PC-3 (cell line): Measurements from ENCODE around the gene RFPL1. TPM values are rescaled to one million over a fixed set of nuclear protein-coding genes. Genes with fewer than 3 reads are reported as not detected.

Experiments used
- ATAC-seq: fragments of 200-7000 bp; cut with Tn5 transposase; 2 replicates; pipeline ENCODE4 v1.9.1; 2020; ENCODE audit warnings: mild to moderate bottlenecking, moderate library complexity
- BruUV-seq: library from RNA; stranded (reverse); fragments of 400-500 nt; replicated peaks from 2 replicates; lab custom pipeline; 2021; lab: Mats Ljungman, UMichigan
- CTCF ChIA-PET: fragments of 300-600 bp; sonication (Branson Sonifier 250); formaldehyde crosslinking; loops from one replicate; lab custom pipeline; 2022; ENCODE audit warnings: antibody characterized with exemption; lab: Charles Lee
- POLR2A ChIA-PET: fragments of 300-600 bp; sonication (Branson Sonifier 250); formaldehyde crosslinking; loops from one replicate; lab custom pipeline; 2022; ENCODE audit warnings: antibody characterized with exemption; ENCODE audit not compliant: unreplicated experiment; lab: Charles Lee
- DNase-seq: peaks from one replicate; pipeline ENCODE4 v3.0.0-alpha.2; 2015
- H2AFZ ChIP-seq: fragments of 300-600 bp; sonication (generic); 2 replicates; pipeline ENCODE4 v1.6.0; 2016; ENCODE audit warnings: antibody characterized with exemption, low read length
- H3F3A ChIP-seq: fragments of 300-600 bp; sonication (generic); one replicate; pipeline ENCODE4 v1.6.0; 2017; ENCODE audit warnings: antibody characterized with exemption, low read length, control low read depth, mild to moderate bottlenecking; ENCODE audit not compliant: unreplicated experiment
- H3K27ac ChIP-seq: fragments of 300-600 bp; sonication (generic); 2 replicates; pipeline ENCODE4 v1.5.1; 2016; ENCODE audit warnings: mild to moderate bottlenecking, low read length
- H3K27me3 ChIP-seq: fragments of 300-600 bp; sonication (generic); 2 replicates; pipeline ENCODE4 v1.6.1; 2016; ENCODE audit warnings: low read length, mixed read lengths
- H3K36me3 ChIP-seq: fragments of 300-600 bp; sonication (generic); 2 replicates; pipeline ENCODE4 v1.6.1; 2016; ENCODE audit warnings: low read depth, mixed run types, low read length, mixed read lengths
- H3K4me1 ChIP-seq: fragments of 300-600 bp; sonication (generic); 2 replicates; pipeline ENCODE4 v1.5.1; 2016; ENCODE audit warnings: low read length; ENCODE audit not compliant: insufficient read depth
- H3K4me2 ChIP-seq: fragments of 300-600 bp; sonication (generic); 2 replicates; pipeline ENCODE4 v1.6.0; 2016; ENCODE audit warnings: low read length
- H3K4me3 ChIP-seq: fragments of 300-600 bp; sonication (generic); 2 replicates; pipeline ENCODE4 v1.5.1; 2016; ENCODE audit warnings: mild to moderate bottlenecking, low read length, mixed read lengths
- H3K79me2 ChIP-seq: fragments of 300-600 bp; sonication (generic); 2 replicates; pipeline ENCODE4 v1.6.1; 2017; ENCODE audit warnings: low read length, mixed read lengths
- H3K9ac ChIP-seq: fragments of 300-600 bp; sonication (generic); 2 replicates; pipeline ENCODE4 v1.6.0; 2016; ENCODE audit warnings: mild to moderate bottlenecking, low read length
- H3K9me2 ChIP-seq: fragments of 300-600 bp; sonication (generic); replicated peaks from 2 replicates; pipeline ENCODE4 v1.6.1; 2016; ENCODE audit warnings: mixed run types, low read length, mixed read lengths
- H3K9me3 ChIP-seq: fragments of 300-600 bp; sonication (generic); 2 replicates; pipeline ENCODE4 v1.6.1; 2016; ENCODE audit warnings: low read length, mixed read lengths
- H4K20me1 ChIP-seq: fragments of 300-600 bp; sonication (generic); 2 replicates; pipeline ENCODE4 v1.6.1; 2016; ENCODE audit warnings: low read length, mixed read lengths
- EZH2 ChIP-seq: fragments of 300-600 bp; sonication (generic); IDR thresholded peaks from one replicate; pipeline ENCODE4 v1.6.1; 2017; ENCODE audit warnings: antibody characterized with exemption, mild to moderate bottlenecking, low read length; ENCODE audit not compliant: unreplicated experiment
- EZH2phosphoT487 ChIP-seq: fragments of 300-600 bp; sonication (generic); IDR thresholded peaks from 2 replicates; pipeline ENCODE4 v1.6.1; 2018; ENCODE audit warnings: mild to moderate bottlenecking, antibody characterized with exemption, low read length, borderline replicate concordance
- intact Hi-C: fragments of 100-400 bp; cut with micrococcal nuclease; formaldehyde crosslinking; loops from 2 replicates; pipeline ENCODE4 v1.9.0; 2023
- total RNA-seq: library from RNA; depleted of rRNA; stranded (reverse); fragments of >200 nt; gene quantifications from 2 replicates; pipeline ENCODE4 v1.2.3, GENCODE V29; 2014
- TF ChIP-seq, protein P1 (sequence below): fragments of 300-600 bp; sonication (generic); conservative IDR thresholded peaks from 2 replicates; pipeline ENCODE4 v1.5.1; 2017; ENCODE audit warnings: antibody characterized with exemption, low read depth, mild to moderate bottlenecking, low read length

The RFPL1 gene
- total RNA-seq, 1 experiment from 2014 or later = not detected

DNA sequence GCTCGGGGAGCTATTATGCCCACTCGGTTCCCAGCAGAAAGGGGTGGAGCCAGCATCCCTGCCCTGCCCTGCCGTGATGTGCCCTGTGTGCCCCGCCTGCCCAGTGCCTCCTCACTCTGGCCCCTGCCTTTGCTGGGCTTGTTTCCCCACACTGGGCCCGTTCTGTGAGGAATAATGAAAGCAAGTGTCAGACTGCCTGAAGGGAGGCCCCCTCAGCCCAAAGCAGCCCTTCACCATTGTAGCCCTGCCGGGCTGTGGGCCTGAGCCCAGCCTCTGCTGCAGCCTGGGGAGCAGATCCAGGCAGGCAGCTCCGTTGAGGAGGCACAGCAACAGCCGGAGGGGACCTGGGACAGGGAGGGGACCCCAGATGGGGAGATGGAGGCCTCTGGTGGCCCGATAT is 21.4 kb downstream of the RFPL1 start:
- ATAC-seq (no peak), DNase-seq (no peak)
- H3K27me3 ChIP-seq = no peaks in the 10 kb centered on the region
- no peak overlapping the region for H2AFZ ChIP-seq
- H3K9me2 ChIP-seq = no peaks in the 10 kb centered on the region
- no peaks in the 10 kb centered on the region for H3K36me3 ChIP-seq
- H3K9ac ChIP-seq = no peak overlapping the region
- H4K20me1 ChIP-seq = no peaks in the 10 kb centered on the region
- H3K4me1 ChIP-seq = no peaks in the 10 kb centered on the region
- no peaks in the 10 kb centered on the region for H3K79me2 ChIP-seq
- H3F3A ChIP-seq = no peaks in the 10 kb centered on the region
- no peak overlapping the region for H3K4me2 ChIP-seq
- no peak overlapping the region for H3K4me3 ChIP-seq
- H3K27ac ChIP-seq = no peak overlapping the region
- ChIA-PET CTCF (no interaction called here), POLR2A (no interaction called here)
- BruUV-seq = no TSS peak
- H3K9me3 ChIP-seq = no peaks in the 10 kb centered on the region
- intact Hi-C loops = no loop called here
- TF ChIP-seq EZH2 (no peak), EZH2phosphoT487 (no peak)
- TF ChIP-seq, protein P1, sequence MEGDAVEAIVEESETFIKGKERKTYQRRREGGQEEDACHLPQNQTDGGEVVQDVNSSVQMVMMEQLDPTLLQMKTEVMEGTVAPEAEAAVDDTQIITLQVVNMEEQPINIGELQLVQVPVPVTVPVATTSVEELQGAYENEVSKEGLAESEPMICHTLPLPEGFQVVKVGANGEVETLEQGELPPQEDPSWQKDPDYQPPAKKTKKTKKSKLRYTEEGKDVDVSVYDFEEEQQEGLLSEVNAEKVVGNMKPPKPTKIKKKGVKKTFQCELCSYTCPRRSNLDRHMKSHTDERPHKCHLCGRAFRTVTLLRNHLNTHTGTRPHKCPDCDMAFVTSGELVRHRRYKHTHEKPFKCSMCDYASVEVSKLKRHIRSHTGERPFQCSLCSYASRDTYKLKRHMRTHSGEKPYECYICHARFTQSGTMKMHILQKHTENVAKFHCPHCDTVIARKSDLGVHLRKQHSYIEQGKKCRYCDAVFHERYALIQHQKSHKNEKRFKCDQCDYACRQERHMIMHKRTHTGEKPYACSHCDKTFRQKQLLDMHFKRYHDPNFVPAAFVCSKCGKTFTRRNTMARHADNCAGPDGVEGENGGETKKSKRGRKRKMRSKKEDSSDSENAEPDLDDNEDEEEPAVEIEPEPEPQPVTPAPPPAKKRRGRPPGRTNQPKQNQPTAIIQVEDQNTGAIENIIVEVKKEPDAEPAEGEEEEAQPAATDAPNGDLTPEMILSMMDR = no peak

DNA sequence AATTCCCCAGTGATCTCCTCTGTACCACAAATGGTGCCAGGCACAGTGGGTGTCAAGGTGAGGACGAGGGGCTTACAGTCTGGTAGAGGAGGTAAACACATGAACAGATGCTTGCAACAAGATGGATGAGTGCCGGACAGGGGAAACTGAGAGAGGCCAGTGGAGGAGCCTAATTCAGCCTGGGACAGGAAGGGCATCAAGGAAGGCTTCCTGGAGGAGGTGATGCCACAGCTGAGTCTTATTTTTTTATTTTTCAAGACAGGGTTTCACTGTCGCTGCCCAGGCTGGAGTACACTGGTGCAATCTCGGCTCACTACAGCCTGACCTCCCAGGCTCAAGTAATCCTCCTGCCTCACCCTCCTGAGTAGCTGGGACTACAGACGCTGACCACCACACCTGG is 22.9 kb downstream of the RFPL1 start:
- no TSS peak for BruUV-seq
- no peak overlapping the region for H3K9ac ChIP-seq
- no peaks in the 10 kb centered on the region for H3K4me1 ChIP-seq
- no peaks in the 10 kb centered on the region for H3K36me3 ChIP-seq
- TF ChIP-seq, protein P1 = no peak
- TF ChIP-seq EZH2 = no peak
- no peak for TF ChIP-seq EZH2phosphoT487
- H3K27ac ChIP-seq = no peak overlapping the region
- no peaks in the 10 kb centered on the region for H3K9me2 ChIP-seq
- no peak for ATAC-seq
- no peaks in the 10 kb centered on the region for H3F3A ChIP-seq
- H4K20me1 ChIP-seq = no peaks in the 10 kb centered on the region
- ChIA-PET CTCF (no interaction called here), POLR2A (no interaction called here)
- no peak overlapping the region for H3K4me3 ChIP-seq
- intact Hi-C loops = no loop called here
- no peaks in the 10 kb centered on the region for H3K9me3 ChIP-seq
- H3K27me3 ChIP-seq = no peaks in the 10 kb centered on the region
- DNase-seq = no peak
- H3K4me2 ChIP-seq = no peak overlapping the region
- H2AFZ ChIP-seq = no peak overlapping the region
- no peaks in the 10 kb centered on the region for H3K79me2 ChIP-seq

DNA sequence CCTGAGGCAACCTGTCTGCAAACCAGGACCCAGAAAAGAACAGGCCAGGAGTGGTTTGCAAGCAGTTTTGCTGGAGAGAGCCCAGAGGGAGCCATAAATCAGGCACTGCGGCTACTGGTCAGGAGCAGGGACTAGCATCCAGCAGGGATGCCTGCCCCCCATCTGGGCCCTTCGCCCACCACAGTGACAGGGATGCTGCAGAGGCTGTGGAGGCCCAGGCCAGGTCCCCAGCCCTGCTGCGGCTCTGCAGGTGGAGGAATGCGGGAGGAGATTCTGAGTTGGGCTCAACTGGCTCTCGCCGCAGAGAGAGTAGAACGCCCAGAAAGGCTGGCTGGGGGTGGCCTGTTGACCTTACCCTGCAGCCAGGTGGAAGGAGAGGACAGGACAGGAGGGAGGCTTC is 25.2 kb downstream of the RFPL1 start:
- Histone ChIP-seq H3K27me3 (no peaks in the 10 kb centered on the region), H3K79me2 (no peaks in the 10 kb centered on the region), H3K9me3 (no peaks in the 10 kb centered on the region), H4K20me1 (no peaks in the 10 kb centered on the region), H3K9me2 (no peaks in the 10 kb centered on the region), H3K4me1 (no peaks in the 10 kb centered on the region), H3K4me3 (no peak overlapping the region), H3K27ac (no peak overlapping the region), H3K9ac (no peak overlapping the region), H3K36me3 (no peaks in the 10 kb centered on the region), H3K4me2 (no peak overlapping the region), H2AFZ (no peak overlapping the region), H3F3A (no peaks in the 10 kb centered on the region)
- DNase-seq = no peak
- TF ChIP-seq, protein P1 = no peak
- TF ChIP-seq EZH2 (no peak), EZH2phosphoT487 (no peak)
- ChIA-PET POLR2A (no interaction called here), CTCF (no interaction called here)
- ATAC-seq = no peak
- BruUV-seq = no TSS peak
- intact Hi-C loops = no loop called here
